Natural killer cell treated with Interleukin-12 subunit alpha and Interleukin-12 subunit beta and Interleukin-15 and Interleukin-18, amount 100 ng/mL, for 72 hours (primary cell): ENCODE data around the gene BRAT1. TPM values are rescaled to one million over a fixed set of nuclear protein-coding genes. Genes with fewer than 3 reads are reported as not detected.
"Not testable (repeated sequence)": the region's sequence is repeated elsewhere in the genome, so short reads cannot be mapped to it uniquely, and the experiment has no call there.

Source experiments
- ATAC-seq, 2 donors: fragments of 150-1000 bp; cut with Tn5 transposase in 1 of 2; sonication (Bioruptor Pico), chemical (Tn5 transposase) in 1 of 2; 2 replicates each; pipeline ENCODE4 v1.10.0; 2021
- DNase-seq: peaks from one replicate; pipeline ENCODE4 v3.0.0; 2022; ENCODE audit warnings: low spot score
- H3K27ac Mint-ChIP-seq, 2 donors: 1 replicate in 1 of 2; 2 replicates in 1 of 2; pipeline ENCODE4 v1.8.0; 2022; ENCODE audit warnings: mixed read lengths in 2 of 2, mild to moderate bottlenecking in 1 of 2, moderate library complexity in 1 of 2
- H3K27me3 Mint-ChIP-seq, 2 donors: 1 replicate in 1 of 2; 2 replicates in 1 of 2; pipeline ENCODE4 v1.8.0; 2022; ENCODE audit warnings: mixed read lengths in 2 of 2
- H3K36me3 Mint-ChIP-seq: one replicate; pipeline ENCODE4 v1.8.0; 2022; ENCODE audit warnings: mixed read lengths
- H3K4me1 Mint-ChIP-seq, 2 donors: 1 replicate in 1 of 2; 2 replicates in 1 of 2; pipeline ENCODE4 v1.8.0; 2022; ENCODE audit warnings: low read depth in 2 of 2, mixed read lengths in 2 of 2, mild to moderate bottlenecking in 1 of 2
- H3K4me3 Mint-ChIP-seq: one replicate; pipeline ENCODE4 v1.8.0; 2022; ENCODE audit warnings: mixed read lengths
- H3K9me3 Mint-ChIP-seq: 2 replicates; pipeline ENCODE4 v1.8.0; 2022; ENCODE audit warnings: mixed read lengths
- total RNA-seq, 2 donors: library from RNA; stranded (reverse); gene quantifications; one replicate each; pipeline ENCODE4 v1.2.3, GENCODE V29; 2022

The BRAT1 gene
- total RNA-seq, 2 donors from 2014 or later, result 27.0 to 61.4 TPM

DNA sequence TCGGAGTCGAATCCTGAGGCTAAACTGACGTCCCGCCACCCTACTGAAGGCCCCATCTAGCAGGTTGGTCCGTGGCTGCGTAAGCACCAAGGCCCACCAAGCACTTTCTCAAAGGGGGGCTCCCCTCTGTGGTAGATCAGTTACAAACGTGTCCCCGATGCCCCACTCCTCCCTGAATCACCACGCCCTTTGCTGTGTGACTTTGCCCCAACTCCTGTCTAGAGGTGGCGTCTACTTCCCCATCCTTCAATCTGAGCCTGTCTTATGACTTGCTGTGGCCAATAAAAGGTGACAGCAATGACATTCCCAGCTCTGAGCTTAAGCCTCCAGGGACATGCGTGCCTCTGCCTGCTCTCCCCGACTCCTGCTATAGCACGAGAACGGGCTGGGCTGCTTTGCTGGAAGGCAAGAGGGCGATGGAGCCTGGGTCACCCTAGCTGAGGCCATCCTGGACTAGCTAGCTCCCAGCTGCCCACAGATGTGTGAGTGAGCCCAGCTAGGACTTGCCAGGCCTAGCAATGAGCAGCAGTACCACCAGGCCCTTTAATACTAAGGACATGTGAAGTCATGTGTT, 23.0 kb downstream of the BRAT1 start:
- H3K9me3 Mint-ChIP-seq, H3K36me3 Mint-ChIP-seq, ATAC-seq, H3K27me3 Mint-ChIP-seq, DNase-seq: not testable (repeated sequence)
- H3K27ac Mint-ChIP-seq, result peak overlapping the region in 1 of 2 donors; percentile 53
- H3K4me1 Mint-ChIP-seq, result peaks cover 25 to 27% of the 10 kb centered on the region in 2 donors
- peak overlapping the region; percentile 9 for H3K4me3 Mint-ChIP-seq

DNA sequence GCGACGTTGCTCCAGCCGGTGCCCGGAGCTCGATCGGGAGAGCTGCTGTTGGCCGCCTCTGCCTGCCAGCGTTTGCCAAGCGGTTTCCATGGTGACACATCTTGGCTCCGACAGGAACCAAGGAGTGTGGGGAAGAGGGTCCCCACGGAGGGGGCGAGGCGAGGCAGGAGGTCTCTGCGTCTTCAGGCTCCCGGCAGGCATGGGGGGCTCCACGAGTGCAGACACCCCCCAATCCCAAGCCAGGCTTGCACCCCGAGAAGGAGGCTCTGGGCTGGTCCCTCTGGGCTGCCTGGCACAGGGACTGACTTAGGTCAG, 23.6 kb downstream of the BRAT1 start:
- not testable (repeated sequence) for H3K36me3 Mint-ChIP-seq, ATAC-seq, H3K9me3 Mint-ChIP-seq, H3K27me3 Mint-ChIP-seq, H3K4me3 Mint-ChIP-seq
- peak; percentile 44 for DNase-seq
- Mint-ChIP-seq H3K4me1 (peaks cover 25 to 27% of the 10 kb centered on the region in 2 donors), H3K27ac (peak overlapping the region in 1 of 2 donors; percentile 53)

DNA sequence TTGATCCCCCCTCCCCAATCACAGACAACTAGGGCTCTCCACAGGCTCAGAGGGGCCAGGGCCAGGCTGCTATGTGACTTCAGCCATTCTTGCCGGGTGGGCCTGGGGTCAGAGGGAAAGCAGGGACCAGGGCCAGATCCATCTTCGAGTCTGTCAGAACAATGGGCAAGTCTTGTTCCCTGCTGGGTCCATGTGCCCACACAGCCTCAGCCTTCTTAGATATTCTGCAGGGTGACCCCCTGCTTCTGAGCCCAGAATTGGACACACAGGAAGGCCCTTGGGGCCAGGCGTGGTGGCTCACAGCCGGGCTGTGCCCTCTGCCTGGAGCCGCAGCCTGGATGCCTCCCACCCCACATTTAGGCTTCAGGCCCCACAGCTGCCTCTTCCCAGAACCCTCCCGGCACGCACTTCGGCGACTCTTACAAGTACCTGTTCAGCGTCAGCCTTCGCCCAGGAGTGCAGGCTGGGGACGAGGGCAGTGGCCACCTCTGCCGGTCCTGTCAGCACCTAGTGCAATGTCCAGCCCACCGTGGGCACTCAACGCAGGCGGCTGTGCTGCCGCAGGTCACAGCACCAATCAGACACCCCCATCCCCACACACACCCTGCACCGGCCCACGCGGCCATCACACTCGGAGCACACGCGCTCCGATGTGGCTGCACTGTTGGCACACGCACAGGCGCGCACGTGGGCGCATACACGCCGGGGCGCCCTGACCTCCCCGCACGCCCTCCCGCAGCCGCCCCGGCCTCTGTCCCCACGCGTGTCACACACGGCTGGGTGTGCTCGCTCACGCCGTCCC, 24.1 kb downstream of the BRAT1 start:
- H3K9me3 Mint-ChIP-seq, result not testable (repeated sequence)
- peak; percentile 31 for DNase-seq

DNA sequence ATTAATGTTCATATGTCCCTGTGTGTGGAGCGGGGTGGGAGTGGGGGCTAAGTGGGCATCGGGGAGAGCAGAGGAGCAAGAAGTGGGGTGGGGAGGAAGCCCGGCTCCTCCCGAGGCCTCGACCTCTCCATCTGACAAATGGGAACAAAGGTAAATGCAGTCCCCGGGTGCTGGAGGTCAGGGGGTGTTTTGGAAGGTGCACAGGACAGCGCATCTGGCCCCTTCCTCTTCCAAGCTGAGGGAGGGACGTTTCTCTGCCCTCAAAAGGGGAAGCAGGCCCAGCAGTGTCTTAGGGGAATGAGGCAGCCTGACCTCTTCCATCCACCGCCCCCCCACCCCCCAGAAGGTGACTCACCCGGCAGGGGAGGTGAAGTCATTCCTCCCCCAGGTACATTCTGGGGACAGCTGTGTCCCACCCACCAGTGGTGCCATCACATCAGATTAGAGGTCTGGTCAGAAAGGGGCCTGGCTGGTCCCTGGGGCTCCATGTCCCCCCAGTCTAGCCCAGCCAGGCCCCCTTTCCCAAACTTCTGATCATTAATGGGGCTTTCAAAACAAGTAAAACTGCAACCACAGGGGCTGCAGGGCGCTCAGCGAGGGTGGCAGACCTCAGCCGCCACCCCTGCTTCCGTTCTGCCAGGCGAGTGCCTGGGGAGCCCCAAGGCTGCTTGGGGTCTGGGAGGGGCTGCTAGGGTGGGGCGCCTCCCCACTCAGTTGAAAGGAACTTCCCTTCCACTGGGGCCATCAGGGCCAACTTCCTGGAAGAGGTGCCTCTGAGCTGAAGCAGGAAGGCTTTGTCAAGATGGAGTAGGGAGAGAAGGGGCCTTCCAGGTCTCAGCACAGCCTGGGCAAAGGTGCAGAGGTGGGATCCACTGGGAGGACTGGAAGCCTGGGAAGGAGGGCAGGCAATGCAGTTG, 25.0 kb downstream of the BRAT1 start:
- peaks cover 25 to 32% of the 10 kb centered on the region in 2 donors for H3K4me1 Mint-ChIP-seq
- no peaks in the 10 kb centered on the region for H3K27me3 Mint-ChIP-seq
- H3K27ac Mint-ChIP-seq, result peak overlapping the region; percentile 92 to 93

More for the DNA sequence above, 24.1 kb downstream of the BRAT1 start:
- Mint-ChIP-seq H3K4me3 (peak overlapping the region; percentile 73), H3K4me1 (peaks cover 25 to 27% of the 10 kb centered on the region in 2 donors), H3K27ac (peak overlapping the region; percentile 92 to 93)
- ATAC-seq, H3K36me3 Mint-ChIP-seq, H3K27me3 Mint-ChIP-seq: not testable (repeated sequence)

DNA sequence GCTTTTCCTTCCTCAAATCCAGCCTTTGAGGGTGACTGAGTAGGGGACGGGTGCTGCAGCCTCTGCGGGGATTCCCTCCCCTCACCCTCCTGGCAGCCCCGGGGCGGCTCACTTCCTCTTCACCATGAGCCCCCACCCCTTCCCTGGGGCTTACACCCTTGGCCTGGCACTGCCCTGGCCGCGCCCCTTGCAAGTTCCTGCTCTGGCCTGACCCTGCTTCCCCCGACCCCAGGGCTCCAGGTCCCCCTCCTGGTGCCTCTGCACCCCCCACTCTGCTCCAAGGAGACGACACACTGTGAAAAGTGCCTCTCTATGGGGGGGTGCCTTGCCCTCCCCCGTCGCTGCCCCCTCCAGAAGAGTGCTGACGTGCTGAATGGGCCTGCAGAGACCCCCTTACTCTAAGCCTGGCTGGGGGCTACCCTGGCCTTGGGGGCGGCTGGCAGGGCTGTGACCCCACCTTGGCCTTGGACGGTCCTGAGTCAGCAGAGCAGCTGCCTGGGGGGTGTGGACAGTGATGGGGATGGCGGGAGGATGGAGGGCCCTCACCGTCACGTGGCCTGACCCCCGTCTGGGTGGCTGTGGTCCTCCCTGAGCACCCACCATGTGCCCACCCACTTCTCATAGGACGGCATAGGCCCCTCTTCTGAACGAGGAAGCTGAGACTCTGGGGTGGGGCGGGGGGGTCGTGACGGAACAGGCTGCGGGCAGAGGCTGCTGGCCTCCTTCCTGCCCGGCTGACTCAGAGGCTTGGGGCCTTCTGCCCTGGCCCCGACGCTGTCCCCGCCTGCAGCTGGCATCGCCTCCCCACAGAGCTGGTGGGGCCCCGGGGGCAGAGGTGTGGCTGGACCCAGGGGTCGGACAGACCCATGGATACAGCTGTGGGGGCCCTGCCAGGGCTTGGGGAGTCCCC, 25.9 kb downstream of the BRAT1 start:
- Mint-ChIP-seq H3K4me1 (peaks cover 25 to 32% of the 10 kb centered on the region in 2 donors), H3K9me3 (no peaks in the 10 kb centered on the region), H3K36me3 (no peaks in the 10 kb centered on the region), H3K27ac (peak overlapping the region; percentile 92 to 93), H3K4me3 (peak overlapping the region; percentile 73), H3K27me3 (no peaks in the 10 kb centered on the region)
- ATAC-seq, result peak; percentile 80 to 85
- peak; percentile 84 for DNase-seq

More for the DNA sequence above, 25.0 kb downstream of the BRAT1 start:
- Mint-ChIP-seq H3K36me3 (no peaks in the 10 kb centered on the region), H3K9me3 (no peaks in the 10 kb centered on the region), H3K4me3 (peak overlapping the region; percentile 73)
- DNase-seq (peak; percentile 87), ATAC-seq (peak; percentile 75 to 83)

DNA sequence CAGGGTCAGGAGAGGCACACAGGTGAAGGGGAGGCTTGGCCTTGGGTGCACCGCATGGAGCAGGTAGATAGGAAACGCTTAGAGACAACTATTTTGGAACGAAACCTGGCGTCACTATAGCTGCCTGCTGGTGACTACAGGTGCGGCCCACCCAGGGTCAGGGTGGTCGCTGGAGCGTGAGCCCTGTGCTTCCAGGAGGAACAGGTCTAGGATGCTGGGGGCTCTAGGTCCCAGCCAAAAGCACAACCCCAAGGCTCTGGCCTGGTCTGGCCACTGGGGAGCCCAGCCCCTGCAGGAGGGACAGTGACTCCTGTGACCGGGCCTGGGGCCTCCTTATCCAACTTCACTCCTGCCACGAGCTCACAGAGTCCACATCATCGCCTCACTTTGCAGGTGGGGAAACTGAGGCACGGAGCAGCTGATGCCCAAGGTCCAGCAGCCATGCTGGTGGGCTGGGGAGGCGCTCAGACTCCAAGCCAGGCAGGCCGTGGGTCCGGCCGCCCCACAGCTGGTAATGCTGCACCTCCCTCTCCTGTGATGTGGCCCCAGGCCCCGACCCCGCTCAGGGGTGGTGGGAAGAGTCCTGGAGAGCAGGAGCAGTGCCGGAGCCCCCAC, 26.7 kb downstream of the BRAT1 start:
- H3K36me3 Mint-ChIP-seq, result no peaks in the 10 kb centered on the region
- DNase-seq, result peak; percentile 61
- peak overlapping the region; percentile 73 for H3K4me3 Mint-ChIP-seq
- H3K27ac Mint-ChIP-seq, result peak overlapping the region; percentile 92 to 93
- H3K27me3 Mint-ChIP-seq, result no peaks in the 10 kb centered on the region
- peaks cover 25 to 32% of the 10 kb centered on the region in 2 donors for H3K4me1 Mint-ChIP-seq
- H3K9me3 Mint-ChIP-seq, result no peaks in the 10 kb centered on the region
- ATAC-seq, result no peak

DNA sequence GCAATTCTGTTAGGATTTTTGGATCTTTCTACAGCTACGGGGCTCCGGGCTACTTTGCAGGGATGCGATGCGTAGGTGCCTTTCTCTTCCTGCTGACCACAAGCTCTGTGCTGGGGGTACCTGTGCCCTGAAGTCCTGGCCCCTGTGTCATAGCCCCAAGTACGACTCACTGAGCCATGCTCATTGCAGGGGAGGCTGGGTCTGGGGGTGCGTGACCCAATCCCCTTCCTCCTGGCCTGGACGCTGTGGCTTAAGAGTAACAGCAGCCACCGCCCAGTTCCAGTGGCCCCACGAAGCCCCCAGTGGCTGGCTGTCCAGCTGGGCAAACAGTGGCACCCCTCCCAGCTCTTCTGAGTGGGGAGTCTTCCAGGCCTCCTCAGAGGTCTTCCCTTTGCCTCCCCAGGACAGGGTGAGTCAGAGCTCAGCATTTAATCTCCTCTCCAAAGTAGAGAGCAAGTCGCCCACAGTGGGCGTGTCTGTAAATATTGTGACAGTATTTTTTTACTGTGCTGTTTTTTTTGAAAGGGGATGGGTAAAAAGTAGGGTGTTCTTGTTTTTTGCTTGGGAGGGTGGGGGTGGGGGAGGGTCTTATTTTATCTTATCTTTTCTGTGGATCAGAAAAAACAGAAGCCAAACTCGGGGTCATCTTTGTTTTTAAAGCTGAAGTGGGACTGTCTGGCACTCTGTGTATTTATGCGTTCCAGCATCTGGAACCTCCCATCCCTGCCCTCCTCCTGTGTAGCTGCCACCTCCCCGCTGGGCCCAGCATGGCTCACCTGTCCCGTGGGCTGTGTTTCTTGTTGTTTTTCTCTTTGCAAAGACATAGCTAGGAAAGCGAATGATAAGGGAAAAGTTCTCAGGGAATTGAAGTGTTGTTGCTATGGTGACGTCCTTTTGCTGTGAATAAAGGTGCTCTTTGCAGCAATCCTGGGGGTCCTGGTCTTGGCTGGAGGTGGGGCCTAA, 27.5 kb downstream of the BRAT1 start:
- H3K4me3 Mint-ChIP-seq, result peak overlapping the region; percentile 73
- H3K9me3 Mint-ChIP-seq, result no peaks in the 10 kb centered on the region
- H3K27ac Mint-ChIP-seq, result peak overlapping the region; percentile 92 to 93
- no peaks in the 10 kb centered on the region for H3K27me3 Mint-ChIP-seq
- H3K36me3 Mint-ChIP-seq, result no peaks in the 10 kb centered on the region
- DNase-seq (peak; percentile 71), ATAC-seq (no peak)
- peaks cover 30 to 37% of the 10 kb centered on the region in 2 donors for H3K4me1 Mint-ChIP-seq

DNA sequence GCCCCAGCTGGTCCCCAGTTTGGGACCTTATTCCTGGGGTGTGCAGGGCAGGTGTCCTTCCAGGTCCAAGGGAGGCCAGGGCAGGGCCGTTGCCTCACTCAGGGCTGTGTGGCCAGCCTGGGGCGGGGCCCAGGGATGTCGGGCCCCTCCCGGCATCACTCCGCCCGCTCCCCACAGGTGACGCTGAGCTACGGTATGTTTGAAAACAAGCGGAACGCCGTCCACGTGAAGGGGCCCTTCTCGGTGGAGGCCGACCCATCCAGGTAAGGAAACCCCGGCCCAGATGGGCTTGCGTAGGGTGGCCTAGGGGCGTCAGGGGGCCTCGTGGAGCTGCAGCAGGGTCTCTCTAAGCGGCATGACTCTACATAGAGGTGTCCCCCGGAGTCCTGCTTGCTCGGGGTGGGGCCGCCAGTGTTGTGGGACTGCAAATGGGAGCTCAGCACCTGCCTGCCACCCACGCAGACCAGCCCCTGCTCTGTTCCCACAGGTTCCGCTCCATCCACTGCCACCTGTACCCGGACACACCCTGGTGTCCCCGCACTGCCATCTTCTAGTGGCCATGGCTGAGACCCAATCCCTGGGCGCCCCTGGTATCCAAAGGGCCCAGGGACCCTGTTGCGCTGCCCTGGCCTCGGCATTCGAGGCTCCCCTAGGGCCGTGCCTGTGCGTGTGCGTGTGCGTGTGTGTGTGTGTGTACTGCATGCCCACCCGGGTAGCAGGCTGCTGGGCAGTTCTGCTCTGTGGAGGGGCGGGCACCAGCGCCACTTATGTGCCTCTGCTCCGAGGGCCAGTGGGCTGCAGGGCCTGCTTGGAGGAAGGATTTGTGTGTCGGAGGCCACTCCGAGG, 28.4 kb downstream of the BRAT1 start:
- Mint-ChIP-seq H3K36me3 (no peaks in the 10 kb centered on the region), H3K4me3 (peak overlapping the region; percentile 73), H3K4me1 (peaks cover 34 to 40% of the 10 kb centered on the region in 2 donors), H3K27me3 (no peaks in the 10 kb centered on the region), H3K27ac (peak overlapping the region in 1 of 2 donors; percentile 92), H3K9me3 (no peaks in the 10 kb centered on the region)
- ATAC-seq (no peak), DNase-seq (peak; percentile 58)

DNA sequence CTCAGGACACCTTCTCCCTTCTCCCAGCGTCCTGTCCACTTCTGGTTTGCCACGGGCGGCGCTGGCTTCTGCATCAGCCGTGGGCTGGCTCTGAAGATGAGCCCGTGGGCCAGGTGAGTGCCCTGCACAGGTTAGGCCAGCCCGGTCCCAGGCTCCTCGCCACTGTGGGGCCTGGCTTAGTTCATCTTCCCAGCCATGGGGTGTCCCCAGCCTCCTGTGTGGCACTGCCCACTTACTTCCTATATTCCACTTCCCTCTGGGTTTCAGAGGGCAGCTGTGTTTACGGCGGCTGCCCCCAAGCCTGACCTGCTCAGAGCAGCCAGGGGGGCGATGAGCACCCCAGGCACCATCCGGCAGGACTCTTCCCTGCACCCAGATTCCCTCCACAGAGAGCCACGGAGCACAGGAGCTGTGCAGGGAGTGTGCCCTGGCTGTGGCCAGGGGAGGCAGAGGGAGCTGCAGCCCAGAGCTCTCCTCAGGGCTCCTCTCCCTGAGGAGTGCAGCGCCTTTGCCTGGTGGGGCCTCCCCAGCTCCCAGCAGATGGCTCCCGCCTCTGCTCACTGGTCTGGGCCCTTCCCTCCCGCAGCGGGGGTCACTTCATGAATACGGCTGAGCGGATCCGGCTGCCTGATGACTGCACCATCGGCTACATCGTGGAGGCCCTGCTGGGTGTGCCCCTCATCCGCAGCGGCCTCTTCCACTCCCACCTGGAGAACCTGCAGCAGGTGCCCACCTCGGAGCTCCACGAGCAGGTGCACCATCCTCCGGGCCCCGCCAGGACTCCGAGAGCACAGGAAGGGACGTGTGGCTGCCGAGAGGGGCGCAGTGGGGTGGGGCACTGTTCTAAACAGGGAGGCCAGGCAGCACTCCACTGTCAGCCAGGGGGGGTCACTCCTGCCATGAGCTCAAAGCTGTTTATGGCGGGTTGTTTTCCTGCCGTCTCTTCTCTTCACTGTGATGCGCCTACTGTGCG, 29.4 kb downstream of the BRAT1 start:
- Mint-ChIP-seq H3K27ac (peak overlapping the region in 1 of 2 donors; percentile 37), H3K4me1 (peaks cover 37 to 42% of the 10 kb centered on the region in 2 donors), H3K9me3 (no peaks in the 10 kb centered on the region), H3K4me3 (peak overlapping the region; percentile 36), H3K27me3 (no peaks in the 10 kb centered on the region), H3K36me3 (no peaks in the 10 kb centered on the region)
- no peak for ATAC-seq
- DNase-seq, result peak; percentile 62

DNA sequence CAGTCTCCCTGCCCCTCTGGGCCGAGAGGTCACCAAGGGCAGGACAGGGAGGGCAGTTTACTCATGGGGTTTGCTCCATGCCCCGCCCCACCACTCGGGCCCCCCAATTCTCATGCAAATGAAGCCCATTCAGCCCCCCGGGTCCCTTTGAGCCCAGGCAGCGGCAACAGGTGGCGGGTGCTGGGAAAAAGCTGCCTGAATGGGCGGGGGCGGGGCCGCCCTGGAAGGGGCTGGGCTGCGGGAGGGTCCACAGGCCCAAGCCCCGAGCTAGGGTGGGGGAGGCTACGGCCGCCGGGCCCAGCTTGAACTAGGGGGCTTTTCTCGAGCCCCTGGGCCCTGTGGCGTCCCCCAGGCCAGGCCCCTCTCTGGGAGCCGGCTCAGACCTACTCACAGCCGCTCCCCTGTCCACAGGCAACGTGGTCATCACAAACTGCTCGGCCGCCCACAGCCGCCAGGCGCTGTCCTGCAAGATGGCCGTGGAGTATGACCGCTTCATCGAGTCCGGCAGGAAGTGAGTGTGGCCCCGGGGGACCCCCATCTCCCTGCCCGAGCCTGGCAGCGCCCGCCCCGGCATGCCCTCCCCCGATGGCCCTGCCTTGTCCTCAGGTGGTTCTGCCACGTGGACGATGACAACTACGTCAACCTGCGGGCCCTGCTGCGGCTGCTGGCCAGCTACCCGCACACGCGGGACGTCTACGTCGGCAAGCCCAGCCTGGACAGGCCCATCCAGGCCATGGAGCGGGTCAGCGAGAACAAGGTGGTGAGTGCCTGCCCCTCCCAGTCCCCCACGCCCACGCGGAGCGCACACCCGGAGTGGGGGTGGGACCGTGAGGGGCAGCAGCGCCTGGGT, 30.3 kb downstream of the BRAT1 start:
- no peaks in the 10 kb centered on the region for H3K9me3 Mint-ChIP-seq
- no peaks in the 10 kb centered on the region for H3K27me3 Mint-ChIP-seq
- ATAC-seq (no peak), DNase-seq (peak; percentile 62)
- no peak overlapping the region for H3K4me3 Mint-ChIP-seq
- H3K27ac Mint-ChIP-seq, result no peak overlapping the region
- peaks cover 31 to 36% of the 10 kb centered on the region in 2 donors for H3K4me1 Mint-ChIP-seq
- H3K36me3 Mint-ChIP-seq, result no peaks in the 10 kb centered on the region
